HL-60 (cell line): ENCODE measurements around the gene CAMK1D.

Source experiments
- DNase-seq, 2 experiments: peaks; one replicate each; pipeline ENCODE4 v3.0.0-alpha.2; 2010 to 2020; ENCODE audit warnings: low read depth in 1 of 2, low spot score in 1 of 2
- H3K27ac ChIP-seq: fragments of 250-450 bp; sonication (Bioruptor Pico); replicated peaks from 2 replicates; pipeline ENCODE4 v1.5.1; 2020; ENCODE audit warnings: mild to moderate bottlenecking, moderate library complexity
- H3K27me3 ChIP-seq: fragments of 250-450 bp; sonication (Bioruptor Pico); 2 replicates; pipeline ENCODE4 v1.5.1; 2021; ENCODE audit warnings: mild to moderate bottlenecking, moderate library complexity; ENCODE audit not compliant: insufficient read depth, poor library complexity, severe bottlenecking
- H3K4me3 ChIP-seq: replicated peaks from 2 replicates; pipeline ENCODE4 v1.5.1; 2011; ENCODE audit warnings: mild to moderate bottlenecking, control low read depth, low read length; ENCODE audit not compliant: insufficient read depth
- CTCF ChIP-seq: IDR thresholded peaks from one replicate; pipeline ENCODE4 v1.5.1; 2011; ENCODE audit warnings: low read length, control low read depth, inconsistent platforms; ENCODE audit not compliant: insufficient read depth
- GABPA ChIP-seq: IDR thresholded peaks from 2 replicates; pipeline ENCODE4 v1.6.1; 2012; ENCODE audit warnings: low read depth
- POLR2AphosphoS5 ChIP-seq: IDR thresholded peaks from 2 replicates; pipeline ENCODE4 v1.6.1; 2012; ENCODE audit warnings: low read depth
- SPI1 ChIP-seq: IDR thresholded peaks from 2 replicates; pipeline ENCODE4 v1.6.1; 2012; ENCODE audit warnings: low read depth, mild to moderate bottlenecking, borderline replicate concordance
- TF ChIP-seq, protein P1 (sequence below): IDR thresholded peaks from 2 replicates; pipeline ENCODE4 v1.6.1; 2012; ENCODE audit warnings: low read depth; ENCODE audit not compliant: insufficient replicate concordance

The CAMK1D gene

GRCh38 chr10:12406764-12407400, 57.5 kb downstream of the CAMK1D start:
- TF ChIP-seq CTCF: no peak
- no peak for TF ChIP-seq POLR2AphosphoS5
- no peak for TF ChIP-seq SPI1
- TF ChIP-seq GABPA: no peak
- TF ChIP-seq, protein P1, sequence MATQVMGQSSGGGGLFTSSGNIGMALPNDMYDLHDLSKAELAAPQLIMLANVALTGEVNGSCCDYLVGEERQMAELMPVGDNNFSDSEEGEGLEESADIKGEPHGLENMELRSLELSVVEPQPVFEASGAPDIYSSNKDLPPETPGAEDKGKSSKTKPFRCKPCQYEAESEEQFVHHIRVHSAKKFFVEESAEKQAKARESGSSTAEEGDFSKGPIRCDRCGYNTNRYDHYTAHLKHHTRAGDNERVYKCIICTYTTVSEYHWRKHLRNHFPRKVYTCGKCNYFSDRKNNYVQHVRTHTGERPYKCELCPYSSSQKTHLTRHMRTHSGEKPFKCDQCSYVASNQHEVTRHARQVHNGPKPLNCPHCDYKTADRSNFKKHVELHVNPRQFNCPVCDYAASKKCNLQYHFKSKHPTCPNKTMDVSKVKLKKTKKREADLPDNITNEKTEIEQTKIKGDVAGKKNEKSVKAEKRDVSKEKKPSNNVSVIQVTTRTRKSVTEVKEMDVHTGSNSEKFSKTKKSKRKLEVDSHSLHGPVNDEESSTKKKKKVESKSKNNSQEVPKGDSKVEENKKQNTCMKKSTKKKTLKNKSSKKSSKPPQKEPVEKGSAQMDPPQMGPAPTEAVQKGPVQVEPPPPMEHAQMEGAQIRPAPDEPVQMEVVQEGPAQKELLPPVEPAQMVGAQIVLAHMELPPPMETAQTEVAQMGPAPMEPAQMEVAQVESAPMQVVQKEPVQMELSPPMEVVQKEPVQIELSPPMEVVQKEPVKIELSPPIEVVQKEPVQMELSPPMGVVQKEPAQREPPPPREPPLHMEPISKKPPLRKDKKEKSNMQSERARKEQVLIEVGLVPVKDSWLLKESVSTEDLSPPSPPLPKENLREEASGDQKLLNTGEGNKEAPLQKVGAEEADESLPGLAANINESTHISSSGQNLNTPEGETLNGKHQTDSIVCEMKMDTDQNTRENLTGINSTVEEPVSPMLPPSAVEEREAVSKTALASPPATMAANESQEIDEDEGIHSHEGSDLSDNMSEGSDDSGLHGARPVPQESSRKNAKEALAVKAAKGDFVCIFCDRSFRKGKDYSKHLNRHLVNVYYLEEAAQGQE: no peak
- H3K27me3 ChIP-seq: no peaks in the 10 kb centered on the region
- H3K4me3 ChIP-seq: no peak overlapping the region
- no peak overlapping the region for H3K27ac ChIP-seq
- no peak for DNase-seq

GRCh38 chr10:12408472-12408871, 59.1 kb downstream of the CAMK1D start:
- H3K27me3 ChIP-seq: no peaks in the 10 kb centered on the region
- no peak overlapping the region for H3K27ac ChIP-seq
- TF ChIP-seq, protein P1: no peak
- no peak for TF ChIP-seq POLR2AphosphoS5
- TF ChIP-seq CTCF: no peak
- TF ChIP-seq SPI1: no peak
- no peak for TF ChIP-seq GABPA
- DNase-seq: no peak
- no peak overlapping the region for H3K4me3 ChIP-seq

DNA sequence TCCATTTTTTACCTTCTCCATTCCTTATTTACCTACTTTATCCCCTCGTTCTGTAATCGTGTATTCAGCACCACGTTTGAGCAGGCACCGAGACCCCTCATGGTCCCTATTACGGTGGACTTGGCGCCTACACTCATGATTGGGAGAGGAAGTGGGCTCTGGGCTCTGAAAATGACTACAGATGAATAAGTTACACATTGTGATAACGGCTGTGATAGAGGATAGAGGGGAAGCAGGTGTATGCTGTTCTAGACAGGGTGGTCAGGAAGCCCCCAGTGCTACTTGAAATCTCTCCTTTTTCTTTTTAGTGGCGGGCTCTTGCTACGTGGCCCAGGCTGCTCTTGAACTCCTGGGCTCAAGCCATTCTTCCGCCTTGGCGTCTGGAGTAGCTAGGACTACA, 59.8 kb downstream of the CAMK1D start:
- H3K4me3 ChIP-seq: no peak overlapping the region
- no peaks in the 10 kb centered on the region for H3K27me3 ChIP-seq
- TF ChIP-seq POLR2AphosphoS5: no peak
- TF ChIP-seq GABPA: no peak
- TF ChIP-seq, protein P1: no peak
- no peak for TF ChIP-seq CTCF
- no peak for TF ChIP-seq SPI1
- no peak for DNase-seq
- H3K27ac ChIP-seq: no peak overlapping the region
